HG03135 (cell line): ENCODE measurements around the gene LRFN4.
A peak's percentile ranks its signal among the peaks of the same experiment; 100 is the strongest.

ENCODE experiments used
- ATAC-seq: cut with Tn5 transposase; IDR thresholded peaks from one replicate; pipeline ENCODE4 v1.9.1; 2021; ENCODE audit warnings: mild to moderate bottlenecking, moderate library complexity; ENCODE audit not compliant: unreplicated experiment

The LRFN4 gene

GRCh38 chr11:66845143-66845875 lies 11.6 kb upstream of the LRFN4 start:
- no peak for ATAC-seq

- ATAC-seq, result no peak
These were observed 11.0 kb upstream of the LRFN4 start for GRCh38 chr11:66845876-66846212.

DNA sequence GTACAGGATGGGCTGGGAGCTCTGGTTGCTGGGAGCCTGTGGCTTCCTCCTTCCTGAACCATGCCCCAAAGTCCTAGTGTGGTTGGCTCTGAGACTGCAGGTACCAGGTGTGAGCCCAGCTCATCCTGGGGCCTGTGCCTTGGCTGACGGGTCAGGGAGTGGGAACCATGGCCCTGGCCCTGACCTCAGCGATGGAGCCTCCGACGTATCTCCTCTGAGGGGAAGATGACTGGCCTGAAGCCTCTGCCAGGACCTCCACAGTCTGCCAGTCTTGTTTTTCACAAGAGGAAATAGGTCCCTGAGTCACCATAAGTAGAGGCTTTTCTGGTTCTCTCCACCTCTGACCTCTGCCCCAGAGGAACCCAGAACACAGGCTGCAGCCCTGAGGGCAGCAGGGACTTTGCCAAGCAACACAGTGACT lies 10.2 kb upstream of the LRFN4 start:
- ATAC-seq, result no peak

DNA sequence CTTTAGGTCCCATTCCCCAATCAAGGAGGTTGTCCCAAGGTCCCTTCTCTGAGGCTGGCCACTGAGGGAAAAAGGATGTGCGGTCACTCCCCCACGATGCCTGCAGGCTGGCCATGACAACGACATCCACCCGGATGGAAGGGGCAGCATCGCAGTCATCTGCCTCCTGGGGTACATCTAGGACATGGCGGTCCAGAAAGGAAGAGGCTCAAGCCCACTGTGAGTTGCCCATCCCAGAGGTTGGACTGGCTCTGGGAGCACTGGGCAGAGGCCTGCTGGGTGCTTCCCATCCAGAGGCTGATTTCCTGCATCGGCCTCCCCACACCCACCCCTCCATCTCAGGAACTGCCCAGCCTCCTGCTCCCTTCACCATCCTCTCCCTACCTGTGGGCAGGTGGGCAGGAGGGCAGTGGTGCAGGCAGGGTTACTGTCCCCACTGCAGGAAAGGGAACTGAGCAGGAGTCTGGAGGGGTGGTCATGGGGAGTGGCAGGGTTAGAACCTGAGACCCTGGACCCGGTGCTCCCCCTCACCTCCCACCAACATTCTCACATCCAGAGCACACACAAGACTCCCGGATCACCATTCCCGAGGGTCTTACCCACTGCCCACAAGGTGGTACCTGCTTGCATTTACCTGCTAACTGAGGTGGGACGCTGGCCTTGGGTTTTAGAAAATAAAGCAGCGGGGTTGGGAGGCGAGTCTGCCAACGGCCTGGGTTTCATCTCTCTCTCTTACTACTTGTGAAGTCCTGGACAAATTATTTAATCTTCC lies 9.2 kb upstream of the LRFN4 start:
- no peak for ATAC-seq

DNA sequence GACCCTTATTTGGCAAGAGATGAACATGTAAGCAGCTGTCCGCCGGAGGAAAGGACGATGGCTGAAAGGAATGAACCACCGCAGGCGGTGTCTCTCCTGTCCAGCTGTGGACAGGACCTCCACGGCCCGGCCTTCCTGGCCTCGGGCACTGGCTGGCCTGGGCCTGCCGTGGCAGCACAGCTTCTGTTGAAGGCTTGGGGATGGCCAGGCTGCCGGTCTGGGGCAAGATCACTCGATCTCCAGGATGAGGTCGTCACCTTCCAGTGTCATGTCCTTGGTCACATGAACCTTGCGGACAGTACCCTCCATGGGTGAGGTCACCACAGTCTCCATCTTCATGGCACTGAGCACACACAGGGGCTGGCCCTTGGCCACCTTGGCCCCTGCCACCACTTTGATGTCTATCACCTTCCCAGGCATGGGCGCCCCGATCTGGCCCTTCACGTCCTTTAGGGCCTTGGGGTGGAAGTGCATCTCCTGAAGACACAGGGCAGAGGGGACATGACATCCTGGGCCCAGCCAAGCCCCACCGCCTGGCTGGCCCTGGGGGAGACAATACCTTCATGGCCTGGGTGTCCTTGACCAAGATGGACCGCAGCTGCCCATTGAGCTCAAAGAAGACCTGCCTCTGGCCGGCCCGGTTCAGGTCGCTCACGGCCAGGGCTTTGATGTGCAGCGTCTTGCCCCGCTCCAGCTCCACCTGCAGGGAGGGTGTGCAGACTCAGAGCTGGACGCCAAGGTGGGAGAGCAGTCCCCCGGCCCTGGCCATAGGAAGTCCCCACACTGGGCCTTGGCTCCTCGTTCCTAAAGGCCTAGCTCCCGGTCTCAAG lies 8.0 kb upstream of the LRFN4 start:
- ATAC-seq, result no peak

DNA sequence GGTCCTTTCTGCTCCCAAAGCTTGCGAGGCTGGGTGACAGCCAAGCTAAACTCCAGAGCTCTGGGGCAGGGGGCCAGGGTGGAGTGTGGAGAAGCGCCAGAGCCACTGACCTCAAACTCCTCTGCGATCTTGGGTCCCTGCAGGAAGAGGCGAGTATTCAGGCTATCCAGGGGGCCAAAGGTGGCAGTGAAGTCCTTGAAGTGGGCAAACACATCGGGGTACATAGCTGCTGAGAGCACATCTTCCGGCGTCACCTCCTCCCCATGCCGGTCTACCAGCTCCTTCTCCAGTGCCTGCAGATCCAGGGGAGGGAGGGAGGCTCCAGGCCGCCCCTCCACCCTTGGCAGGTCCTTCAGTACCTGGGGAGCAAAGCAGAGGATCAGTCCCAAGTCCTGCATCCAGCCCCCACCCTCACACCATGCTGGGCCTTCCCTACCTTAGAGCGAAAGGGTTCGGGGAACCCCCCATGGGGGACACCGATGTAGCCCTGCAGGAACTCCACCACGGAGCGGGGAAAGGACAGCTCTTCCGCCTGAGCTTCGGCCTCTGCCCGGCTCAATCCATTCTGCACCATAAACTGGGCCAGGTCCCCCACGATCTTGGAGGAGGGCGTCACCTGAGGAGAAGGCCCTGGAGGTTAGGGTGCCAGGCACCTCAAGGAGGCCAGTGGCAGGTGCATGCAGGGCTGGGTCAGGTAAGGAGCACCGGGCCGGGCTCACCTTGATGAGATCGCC lies 7.2 kb upstream of the LRFN4 start:
- no peak for ATAC-seq

DNA sequence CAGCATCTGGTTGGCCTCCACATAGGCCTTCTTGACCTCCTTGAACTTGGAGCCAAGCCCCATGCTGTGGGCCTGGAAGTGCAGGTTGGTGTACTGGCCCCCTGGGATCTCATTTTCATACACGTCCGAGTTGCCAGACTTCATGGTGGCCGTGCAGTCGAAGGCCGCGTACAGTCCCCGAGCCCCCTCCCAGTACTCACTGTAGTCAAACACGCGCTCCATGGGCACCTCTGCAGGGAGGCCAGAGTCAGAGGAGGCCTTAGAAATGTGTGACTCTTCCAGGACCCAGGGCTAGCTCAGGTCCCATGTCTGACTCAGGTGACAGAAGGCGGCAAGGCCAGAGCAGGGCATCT lies 6.7 kb upstream of the LRFN4 start:
- no peak for ATAC-seq

GRCh38 chr11:66850588-66851238 lies 6.2 kb upstream of the LRFN4 start:
- no peak for ATAC-seq

- ATAC-seq, result no peak
These were observed 5.6 kb upstream of the LRFN4 start for GRCh38 chr11:66851239-66851596.

DNA sequence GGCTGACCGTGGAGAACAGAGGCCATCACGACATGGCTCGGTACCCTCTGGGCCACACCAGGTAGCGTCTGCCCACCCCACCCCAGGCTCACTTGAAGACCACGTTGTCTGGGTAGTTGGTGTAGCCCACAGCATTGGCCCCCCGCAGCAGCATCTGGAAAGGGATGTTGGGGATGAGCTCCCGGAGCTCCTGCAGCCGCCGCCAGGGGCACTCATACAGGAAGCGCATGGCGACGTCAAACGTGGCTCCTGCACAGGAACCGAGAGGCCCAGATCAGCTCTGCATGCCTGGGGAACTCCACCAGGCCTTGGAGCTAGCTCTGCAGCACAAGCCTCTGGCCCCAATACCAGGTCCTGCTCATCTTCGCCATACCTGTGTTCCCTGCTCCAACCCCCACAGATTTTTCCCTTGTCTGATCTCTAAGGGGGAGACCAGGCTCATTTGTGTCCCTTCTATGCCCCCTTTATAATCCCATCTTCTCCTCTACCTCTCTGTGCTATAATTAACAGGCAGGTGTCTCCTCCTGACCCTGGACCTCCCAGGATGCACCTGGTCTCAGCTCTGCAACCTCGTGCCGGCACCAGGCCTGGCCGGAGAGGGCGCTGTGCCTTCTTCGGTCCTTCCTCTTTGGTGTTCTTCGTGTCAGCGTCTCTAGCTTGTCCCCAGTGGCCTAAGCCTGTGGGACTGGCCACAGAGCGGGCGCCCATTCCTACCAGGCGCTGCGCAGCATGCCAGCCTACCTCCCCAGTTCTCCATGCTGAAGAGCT lies 5.0 kb upstream of the LRFN4 start:
- ATAC-seq, result no peak

- no peak for ATAC-seq
These were observed 4.2 kb upstream of the LRFN4 start for GRCh38 chr11:66852466-66853241.

DNA sequence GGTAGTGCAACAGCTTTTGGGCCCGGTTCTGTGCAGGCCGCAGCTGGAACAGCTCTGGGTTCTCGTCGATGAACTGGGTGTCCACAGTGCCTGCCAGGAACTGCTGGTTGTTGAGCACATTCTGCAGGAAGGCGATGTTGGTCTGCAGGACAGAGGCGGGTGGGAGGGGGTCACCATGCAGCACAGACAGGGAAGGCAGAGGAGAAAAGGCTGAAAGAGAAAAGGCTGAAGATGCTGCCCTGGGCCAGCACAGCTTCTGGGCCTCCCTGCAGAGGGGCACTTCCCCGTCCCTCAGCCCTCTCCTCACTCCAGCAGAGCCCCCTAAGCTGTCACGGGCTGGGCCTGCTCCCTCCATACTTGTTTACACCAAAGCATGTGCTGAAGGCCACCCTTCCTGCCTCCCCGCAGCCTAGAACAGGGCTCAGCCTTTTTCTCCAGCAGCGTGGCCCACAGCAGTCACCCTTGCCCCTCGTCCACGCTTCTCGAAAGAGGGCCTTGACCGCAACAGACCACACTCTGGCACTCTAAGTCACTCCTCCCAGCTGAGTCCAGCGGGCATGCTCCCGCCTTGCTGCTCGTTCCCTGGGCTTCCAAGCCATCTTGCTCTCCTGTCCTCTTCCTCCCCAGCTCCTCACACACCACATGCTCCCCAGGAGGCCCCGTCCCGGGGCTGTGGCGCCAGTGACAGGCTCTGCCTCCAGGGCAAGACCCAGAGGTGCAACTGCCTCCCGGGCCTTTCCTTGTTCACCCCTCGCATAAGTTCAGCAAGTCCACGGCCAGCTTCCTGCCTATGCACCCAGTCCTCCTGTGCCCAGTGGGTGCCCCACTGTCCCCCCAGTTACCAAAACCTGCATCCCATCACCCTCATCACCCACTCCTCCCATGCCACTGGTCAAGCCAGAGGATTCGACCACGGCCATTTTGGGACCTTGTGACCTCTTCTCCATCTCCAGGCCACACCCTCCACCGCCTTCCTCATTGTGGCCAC lies 3.3 kb upstream of the LRFN4 start:
- ATAC-seq, result no peak

- ATAC-seq, result no peak
These were observed 2.6 kb upstream of the LRFN4 start for GRCh38 chr11:66854231-66854661.

DNA sequence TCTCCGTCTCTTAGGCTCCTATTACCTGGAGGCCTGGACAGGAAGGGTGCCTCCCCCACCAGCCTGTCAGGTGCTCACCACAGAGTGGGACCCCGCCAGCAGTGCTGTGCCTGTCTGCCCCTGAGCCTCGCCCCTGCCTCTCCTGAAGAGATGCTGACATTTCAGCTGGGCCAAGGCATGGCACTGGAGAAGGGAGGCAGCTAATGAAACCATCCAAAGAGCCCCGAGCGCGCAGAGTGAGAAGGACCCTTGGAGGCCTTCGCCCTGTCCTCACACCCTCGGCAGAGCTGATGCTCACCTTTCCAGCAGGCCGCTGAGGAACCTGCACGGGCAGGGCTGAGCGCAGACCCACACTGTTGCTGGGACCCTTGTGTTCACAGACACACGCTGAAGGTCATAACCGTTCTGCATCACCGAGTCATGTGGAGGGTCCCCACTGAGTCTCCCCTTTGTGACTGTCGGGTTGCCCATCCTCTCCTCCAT lies 2.1 kb upstream of the LRFN4 start:
- ATAC-seq, result no peak

DNA sequence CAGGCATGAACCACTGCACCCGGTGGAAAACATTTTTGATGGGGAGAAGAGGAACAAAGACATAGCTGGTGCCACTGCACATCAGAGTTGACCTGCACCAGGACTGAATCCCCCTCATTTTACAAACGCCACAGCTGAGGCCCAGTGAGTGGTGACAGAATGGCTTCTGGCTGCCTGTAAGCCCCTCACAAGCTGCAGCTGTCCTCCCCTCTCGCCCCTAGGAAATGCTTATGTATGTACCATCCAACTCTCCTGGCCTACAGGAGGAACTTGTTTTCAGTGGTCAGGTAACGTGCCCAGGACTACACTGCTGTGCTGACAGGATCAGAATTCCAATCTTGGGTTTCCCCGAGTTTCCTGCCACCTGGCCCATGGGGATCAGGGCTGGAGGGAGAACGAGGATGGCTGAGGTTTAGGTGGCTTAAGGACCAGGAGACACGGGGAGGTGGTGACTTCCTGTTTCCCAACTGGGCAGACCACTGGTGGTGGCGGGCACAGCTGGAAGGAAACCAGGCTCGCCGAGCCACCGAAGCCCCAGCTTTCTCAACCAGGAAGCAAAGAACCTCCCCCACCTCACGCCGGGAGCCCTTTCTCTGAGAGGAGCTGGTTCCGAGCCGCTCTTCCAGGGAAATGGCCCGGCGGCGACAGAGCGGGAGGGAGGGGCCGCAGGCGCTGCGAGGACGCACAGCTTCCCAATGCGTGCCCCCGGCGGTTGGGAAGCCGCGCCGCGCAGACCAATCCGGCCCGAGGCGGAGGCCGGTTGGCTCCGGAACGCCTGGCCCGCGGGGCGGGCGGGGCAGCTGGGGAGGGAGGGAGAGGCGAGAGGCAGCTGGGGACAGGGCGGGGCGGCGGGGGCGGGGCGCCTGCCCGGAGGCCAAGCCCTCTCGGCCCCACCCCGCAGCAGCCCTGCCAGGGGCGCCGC lies 1.0 kb upstream of the LRFN4 start:
- ATAC-seq, result peak; percentile 62

- no peak for ATAC-seq
These were observed 516 bp downstream of the LRFN4 start for GRCh38 chr11:66857234-66857926.
